ENCODE data around the gene CLIC3.
"Not testable (repeated sequence)": the region's sequence is repeated elsewhere in the genome, so short reads cannot be mapped to it uniquely, and the experiment has no call there.

The CLIC3 gene

GRCh38 chr9:137008312-137008711, 11.9 kb upstream of the CLIC3 start:
- no peak for TF ChIP-seq CTCF (conservative IDR thresholded peaks at IDR 0.05)
- no peak overlapping the region for H3K27ac ChIP-seq

- TF ChIP-seq CTCF (conservative IDR thresholded peaks at IDR 0.05) = no peak
- no peak overlapping the region; the same call in 1 of the 2 replicates for H3K27ac ChIP-seq
Measured at GRCh38 chr9:137007816-137008270, 11.5 kb upstream of the CLIC3 start.

- H3K27ac ChIP-seq = no peak overlapping the region; the same call in 1 of the 2 replicates
- TF ChIP-seq CTCF (conservative IDR thresholded peaks at IDR 0.05) = no peak
Measured at GRCh38 chr9:137007108-137007815, 10.9 kb upstream of the CLIC3 start.

- no peak for TF ChIP-seq CTCF (conservative IDR thresholded peaks at IDR 0.05)
- H3K27ac ChIP-seq = no peak overlapping the region
Measured at GRCh38 chr9:137006116-137007003, 10.0 kb upstream of the CLIC3 start.

- TF ChIP-seq CTCF (conservative IDR thresholded peaks at IDR 0.05) = peak; percentile 68
- H3K27ac ChIP-seq = not testable (repeated sequence)
Measured at GRCh38 chr9:137004285-137004684, 7.9 kb upstream of the CLIC3 start.

- no peak overlapping the region for H3K27ac ChIP-seq
- no peak for TF ChIP-seq CTCF (conservative IDR thresholded peaks at IDR 0.05)
Measured at GRCh38 chr9:137002646-137003041, 6.3 kb upstream of the CLIC3 start.

GRCh38 chr9:137001857-137002645, 5.7 kb upstream of the CLIC3 start:
- H3K27ac ChIP-seq = no peak overlapping the region
- no peak for TF ChIP-seq CTCF (conservative IDR thresholded peaks at IDR 0.05)

Measured in VCaP (cell line).